H9 (cell line): ENCODE data around the gene OMA1. TPM values are rescaled to one million over a fixed set of nuclear protein-coding genes. Genes with fewer than 3 reads are reported as not detected.

Experiments
- DNase-seq: peaks from one replicate; pipeline ENCODE4 v3.0.0-alpha.2; 2017
- H2AFZ ChIP-seq: one replicate; pipeline ENCODE4 v1.6.1; 2013; ENCODE audit warnings: mild to moderate bottlenecking, low read length, control low read depth, moderate library complexity
- H2AK5ac ChIP-seq: 2 replicates; pipeline ENCODE4 v1.6.1; 2013; ENCODE audit warnings: low read length, control low read depth, mixed read lengths; ENCODE audit not compliant: insufficient read length
- H2BK120ac ChIP-seq: one replicate; pipeline ENCODE4 v1.6.1; 2013; ENCODE audit warnings: low read depth, mild to moderate bottlenecking, low read length, control low read depth, inconsistent platforms; ENCODE audit not compliant: poor library complexity, severe bottlenecking
- H2BK12ac ChIP-seq: 2 replicates; pipeline ENCODE4 v1.6.1; 2013; ENCODE audit warnings: low read length, control low read depth, mixed read lengths, low read depth; ENCODE audit not compliant: insufficient read length
- H2BK15ac ChIP-seq: 2 replicates; pipeline ENCODE4 v1.6.1; 2013; ENCODE audit warnings: low read depth, low read length, control low read depth
- H2BK20ac ChIP-seq: one replicate; pipeline ENCODE4 v1.6.1; 2013; ENCODE audit warnings: low read depth, mild to moderate bottlenecking, low read length, control low read depth, inconsistent platforms; ENCODE audit not compliant: poor library complexity, severe bottlenecking
- H2BK5ac ChIP-seq: 2 replicates; pipeline ENCODE4 v1.6.1; 2013; ENCODE audit warnings: low read length, control low read depth, mixed read lengths; ENCODE audit not compliant: insufficient read length
- H3K14ac ChIP-seq: 2 replicates; pipeline ENCODE4 v1.6.1; 2013; ENCODE audit warnings: low read length, control low read depth; ENCODE audit not compliant: insufficient read depth
- H3K18ac ChIP-seq: 2 replicates; pipeline ENCODE4 v1.6.1; 2013; ENCODE audit warnings: low read depth, mild to moderate bottlenecking, mixed read lengths, low read length, control low read depth; ENCODE audit not compliant: insufficient read length
- H3K23ac ChIP-seq: 2 replicates; pipeline ENCODE4 v1.6.1; 2013; ENCODE audit warnings: low read length, control low read depth, mixed read lengths, low read depth; ENCODE audit not compliant: insufficient read length
- H3K23me2 ChIP-seq: 2 replicates; pipeline ENCODE4 v1.6.1; 2013; ENCODE audit warnings: low read depth, mild to moderate bottlenecking, mixed read lengths, low read length, control low read depth; ENCODE audit not compliant: insufficient read length, poor library complexity, severe bottlenecking
- H3K27ac ChIP-seq: 2 replicates; pipeline ENCODE4 v1.5.1; 2013; ENCODE audit warnings: low read length, control low read depth, mixed read lengths, low read depth; ENCODE audit not compliant: insufficient read length
- H3K27me3 ChIP-seq: 2 replicates; pipeline ENCODE4 v1.6.1; 2013; ENCODE audit warnings: low read length, control low read depth, inconsistent platforms; ENCODE audit not compliant: insufficient read depth
- H3K4ac ChIP-seq: 2 replicates; pipeline ENCODE4 v1.6.1; 2013; ENCODE audit warnings: low read depth, mild to moderate bottlenecking, control low read depth, inconsistent platforms, low read length, moderate library complexity
- H3K4me1 ChIP-seq: 2 replicates; pipeline ENCODE4 v1.6.1; 2013; ENCODE audit warnings: low read length, control low read depth, inconsistent platforms; ENCODE audit not compliant: insufficient read depth
- H3K4me2 ChIP-seq: 2 replicates; pipeline ENCODE4 v1.6.1; 2013; ENCODE audit warnings: low read length, control low read depth, mixed read lengths; ENCODE audit not compliant: insufficient read length, insufficient read depth
- H3K56ac ChIP-seq: 2 replicates; pipeline ENCODE4 v1.6.1; 2013; ENCODE audit warnings: low read depth, mild to moderate bottlenecking, mixed read lengths, low read length, control low read depth; ENCODE audit not compliant: insufficient read length
- H3K79me1 ChIP-seq: 2 replicates; pipeline ENCODE4 v1.6.1; 2013; ENCODE audit warnings: low read depth, mild to moderate bottlenecking, moderate library complexity, low read length, control low read depth, inconsistent platforms; ENCODE audit not compliant: insufficient read depth, poor library complexity, severe bottlenecking
- H3K79me2 ChIP-seq: 2 replicates; pipeline ENCODE4 v1.6.1; 2013; ENCODE audit warnings: low read length, control low read depth, inconsistent platforms; ENCODE audit not compliant: insufficient read depth
- H3K9ac ChIP-seq: 2 replicates; pipeline ENCODE4 v1.6.1; 2013; ENCODE audit warnings: low read length, control low read depth, mixed read lengths; ENCODE audit not compliant: insufficient read length; ENCODE audit errors: extremely low read depth
- H3K9me3 ChIP-seq: one replicate; pipeline ENCODE4 v1.6.1; 2013; ENCODE audit warnings: low read depth, low read length, inconsistent platforms; ENCODE audit not compliant: control insufficient read depth
- H3T11ph ChIP-seq: one replicate; pipeline ENCODE4 v1.6.1; 2013; ENCODE audit warnings: mild to moderate bottlenecking, low read length, control low read depth, inconsistent platforms
- H4K20me1 ChIP-seq: one replicate; pipeline ENCODE4 v1.6.1; 2013; ENCODE audit not compliant: control insufficient read depth, insufficient read length, insufficient read depth
- H4K5ac ChIP-seq: 2 replicates; pipeline ENCODE4 v1.6.1; 2013; ENCODE audit warnings: low read depth, mild to moderate bottlenecking, mixed read lengths, low read length, control low read depth; ENCODE audit not compliant: insufficient read length
- H4K8ac ChIP-seq: replicated peaks from 2 replicates; pipeline ENCODE4 v1.6.1; 2013; ENCODE audit warnings: low read length, control low read depth, mixed read lengths, low read depth; ENCODE audit not compliant: insufficient read length
- H4K91ac ChIP-seq: 2 replicates; pipeline ENCODE4 v1.6.1; 2013; ENCODE audit warnings: low read depth, mild to moderate bottlenecking, moderate library complexity, mixed read lengths, low read length, control low read depth; ENCODE audit not compliant: insufficient read length
- H3K27ac Mint-ChIP-seq, 3 experiments: 2 replicates in 2 of 3; 3 replicates in 1 of 3; pipeline ENCODE4 v1.8.0; 2020 to 2021; ENCODE audit warnings: mixed read lengths in 3 of 3, mild to moderate bottlenecking in 1 of 3, moderate library complexity in 1 of 3
- H3K27me3 Mint-ChIP-seq: 2 replicates; pipeline ENCODE4 v1.8.0; 2021; ENCODE audit warnings: low read depth, mild to moderate bottlenecking, moderate library complexity, mixed read lengths
- H3K36me3 Mint-ChIP-seq, 3 experiments: 2 replicates in 2 of 3; 3 replicates in 1 of 3; pipeline ENCODE4 v1.8.0; 2020 to 2021; ENCODE audit warnings: low read depth in 3 of 3, mixed read lengths in 3 of 3; ENCODE audit not compliant: insufficient read depth in 1 of 3
- H3K4me1 Mint-ChIP-seq, 2 experiments: 2 replicates each; pipeline ENCODE4 v1.8.0; 2020; ENCODE audit warnings: mixed read lengths in 2 of 2
- H3K4me3 Mint-ChIP-seq, 2 experiments: 2 replicates in 1 of 2; 3 replicates in 1 of 2; pipeline ENCODE4 v1.8.0; 2020 to 2021; ENCODE audit warnings: mild to moderate bottlenecking in 2 of 2, mixed read lengths in 2 of 2, moderate library complexity in 1 of 2
- H3K9me3 Mint-ChIP-seq, 2 experiments: 2 replicates in 1 of 2; 3 replicates in 1 of 2; pipeline ENCODE4 v1.8.0; 2020; ENCODE audit warnings: mild to moderate bottlenecking in 2 of 2, mixed read lengths in 2 of 2, moderate library complexity in 1 of 2
- WGBS: extraction: QIAGEN DNeasy Blood & Tissue Kit; methylation state at CpG from one replicate; pipeline ENCODE4 v1.1.7; 2013; ENCODE audit warnings: missing lambda C conversion rate, low lambda C conversion rate, mixed read lengths; ENCODE audit not compliant: insufficient read length; ENCODE audit errors: extremely low coverage; 5-methylcytosine and 5-hydroxymethylcytosine counted together
- total RNA-seq: library from RNA; stranded (reverse); gene quantifications from 2 replicates; pipeline ENCODE4 v1.2.1, GENCODE V29; 2021
- TF ChIP-seq, protein P1 (sequence below): fragments of 200-600 bp; sonication (generic); conservative IDR thresholded peaks from 3 replicates; pipeline ENCODE4 v1.8.0; 2021; ENCODE audit warnings: antibody characterized with exemption, mild to moderate bottlenecking

Gene OMA1
- total RNA-seq, 1 experiment from 2014 or later, result 12.9 TPM

DNA sequence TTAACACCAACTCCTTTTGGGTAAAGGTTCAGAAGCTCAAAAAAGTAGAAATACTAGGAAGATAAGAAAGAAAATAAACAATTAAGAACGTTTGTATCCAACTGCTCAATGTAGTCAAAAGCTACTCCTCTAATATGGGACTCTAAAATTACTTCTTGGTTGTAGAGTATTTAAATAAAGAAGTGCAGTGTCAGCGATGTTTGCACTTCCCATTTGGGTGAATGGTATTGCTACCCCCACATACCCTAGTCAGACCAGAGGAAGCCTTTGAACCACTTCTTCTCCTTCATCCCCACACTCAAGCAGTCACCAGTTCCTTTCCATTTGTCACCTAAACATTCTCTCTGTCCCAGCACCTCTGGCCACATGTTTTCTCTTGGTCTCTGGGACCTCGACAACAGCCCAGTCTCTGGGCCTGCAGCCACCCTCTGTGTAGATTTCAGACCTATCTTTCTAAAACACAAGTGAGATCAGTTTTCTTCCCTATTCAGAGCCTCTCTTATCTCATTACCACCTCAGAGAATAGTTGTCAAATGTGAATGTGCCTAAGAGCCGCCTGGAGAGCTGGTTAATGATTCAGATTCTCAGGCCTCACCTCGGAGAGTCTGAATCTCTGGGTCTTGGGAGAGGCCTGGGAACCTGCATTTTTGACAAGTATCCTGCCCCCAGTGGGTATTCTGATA, 109.8 kb downstream of the OMA1 start:
- no peak overlapping the region for H4K91ac ChIP-seq
- no peak overlapping the region for H2BK120ac ChIP-seq
- Mint-ChIP-seq H3K27ac (no peak overlapping the region), H3K9me3 (no peaks in the 10 kb centered on the region), H3K4me1 (peaks cover 7 to 9% of the 10 kb centered on the region in 2 experiments), H3K4me3 (no peak overlapping the region), H3K27me3 (no peaks in the 10 kb centered on the region; the same call in 1 of the 2 replicates), H3K36me3 (no peaks in the 10 kb centered on the region)
- peak overlapping the region; percentile 6 for H2BK20ac ChIP-seq
- no peak overlapping the region for H3T11ph ChIP-seq
- no peak overlapping the region for H3K56ac ChIP-seq
- no peaks in the 10 kb centered on the region for H3K79me2 ChIP-seq
- H4K5ac ChIP-seq, result no peak overlapping the region
- no peak overlapping the region for H4K8ac ChIP-seq
- H2BK15ac ChIP-seq, result no peak overlapping the region
- no peak overlapping the region for H2AFZ ChIP-seq
- H2BK5ac ChIP-seq, result no peak overlapping the region
- H3K9me3 ChIP-seq, result no peaks in the 10 kb centered on the region
- no peak overlapping the region for H2AK5ac ChIP-seq
- H3K4ac ChIP-seq, result no peak overlapping the region
- H3K4me2 ChIP-seq, result no peak overlapping the region
- H4K20me1 ChIP-seq, result no peaks in the 10 kb centered on the region
- DNase-seq, result no peak
- WGBS, result no CpG with 5 or more reads among the region's 5 CpGs
- no peaks in the 10 kb centered on the region for H3K79me1 ChIP-seq
- no peak overlapping the region for H3K14ac ChIP-seq
- no peak overlapping the region for H3K27ac ChIP-seq
- H3K4me1 ChIP-seq, result peaks cover 3% of the 10 kb centered on the region; the same call in 1 of the 2 replicates
- TF ChIP-seq, protein P1, sequence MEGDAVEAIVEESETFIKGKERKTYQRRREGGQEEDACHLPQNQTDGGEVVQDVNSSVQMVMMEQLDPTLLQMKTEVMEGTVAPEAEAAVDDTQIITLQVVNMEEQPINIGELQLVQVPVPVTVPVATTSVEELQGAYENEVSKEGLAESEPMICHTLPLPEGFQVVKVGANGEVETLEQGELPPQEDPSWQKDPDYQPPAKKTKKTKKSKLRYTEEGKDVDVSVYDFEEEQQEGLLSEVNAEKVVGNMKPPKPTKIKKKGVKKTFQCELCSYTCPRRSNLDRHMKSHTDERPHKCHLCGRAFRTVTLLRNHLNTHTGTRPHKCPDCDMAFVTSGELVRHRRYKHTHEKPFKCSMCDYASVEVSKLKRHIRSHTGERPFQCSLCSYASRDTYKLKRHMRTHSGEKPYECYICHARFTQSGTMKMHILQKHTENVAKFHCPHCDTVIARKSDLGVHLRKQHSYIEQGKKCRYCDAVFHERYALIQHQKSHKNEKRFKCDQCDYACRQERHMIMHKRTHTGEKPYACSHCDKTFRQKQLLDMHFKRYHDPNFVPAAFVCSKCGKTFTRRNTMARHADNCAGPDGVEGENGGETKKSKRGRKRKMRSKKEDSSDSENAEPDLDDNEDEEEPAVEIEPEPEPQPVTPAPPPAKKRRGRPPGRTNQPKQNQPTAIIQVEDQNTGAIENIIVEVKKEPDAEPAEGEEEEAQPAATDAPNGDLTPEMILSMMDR, result no peak
- no peaks in the 10 kb centered on the region for H3K27me3 ChIP-seq
- H3K18ac ChIP-seq, result no peak overlapping the region
- H3K23ac ChIP-seq, result no peak overlapping the region
- no peak overlapping the region for H3K9ac ChIP-seq
- H3K23me2 ChIP-seq, result no peaks in the 10 kb centered on the region
- H2BK12ac ChIP-seq, result no peak overlapping the region
